Peyer's patch (tissue), 4 donors: ENCODE measurements around the gene TMEM186.

ENCODE experiments used
- CTCF ChIP-seq, 6 experiments: fragments of 450-650 bp in 4 of 6; fragments of 200-600 bp in 2 of 6; sonication (generic) in 1 of 6; IDR thresholded peaks; one replicate each; pipeline ENCODE4 v1.5.1; 2017 to 2019; ENCODE audit warnings: antibody characterized with exemption in 6 of 6, mild to moderate bottlenecking in 3 of 6, moderate library complexity in 1 of 6
- POLR2A ChIP-seq, 2 donors: fragments of 450-650 bp; IDR thresholded peaks; one replicate each; pipeline ENCODE4 v1.5.1; 2017; ENCODE audit warnings: antibody characterized with exemption in 2 of 2, mild to moderate bottlenecking in 2 of 2, moderate library complexity in 2 of 2

DNA sequence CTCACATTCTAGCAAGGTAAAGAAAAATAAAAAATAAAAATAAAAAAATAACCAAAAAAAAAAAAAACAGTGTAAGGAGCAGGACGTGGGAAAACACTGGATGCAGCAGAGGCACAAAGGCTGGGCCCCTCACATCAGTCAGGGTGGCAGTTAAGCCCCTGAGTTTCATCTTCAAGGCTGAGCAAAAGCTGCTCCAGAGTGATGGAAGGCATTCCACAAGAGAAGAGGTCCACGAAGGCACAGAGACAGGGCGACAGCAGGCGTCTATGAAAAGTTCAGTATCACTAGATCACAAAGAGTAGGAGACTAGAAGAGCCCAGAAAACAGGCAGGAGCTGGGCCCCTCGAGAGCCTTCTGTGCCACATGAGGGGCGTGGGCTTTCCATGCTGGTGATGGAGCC is 12.0 kb downstream of the TMEM186 start:
- TF ChIP-seq CTCF (IDR thresholded peaks at IDR 0.05) (no peak), POLR2A (IDR thresholded peaks at IDR 0.05) (no peak)
